GM13976 (cell line): ENCODE results near the gene TNNT2.

ENCODE experiments used
- DNase-seq: peaks from one replicate; pipeline ENCODE4 v3.0.0; 2012; ENCODE audit warnings: low spot score
- in situ Hi-C: fragments of 300-500 bp; cut with MboI; formaldehyde crosslinking; loops from one replicate; pipeline ENCODE4 v1.12.0; 2022; ENCODE audit warnings: low sequenced_read_pairs, mixed read lengths, inconsistent platforms; ENCODE audit not compliant: unreplicated experiment
- TF ChIP-seq, protein P1 (sequence below): IDR thresholded peaks from 2 replicates; pipeline ENCODE4 v1.5.1; 2012; ENCODE audit warnings: borderline replicate concordance, mild to moderate bottlenecking; ENCODE audit not compliant: insufficient read depth; ENCODE audit errors: extremely low read depth, missing control alignments, control extremely low read depth

Gene TNNT2

DNA sequence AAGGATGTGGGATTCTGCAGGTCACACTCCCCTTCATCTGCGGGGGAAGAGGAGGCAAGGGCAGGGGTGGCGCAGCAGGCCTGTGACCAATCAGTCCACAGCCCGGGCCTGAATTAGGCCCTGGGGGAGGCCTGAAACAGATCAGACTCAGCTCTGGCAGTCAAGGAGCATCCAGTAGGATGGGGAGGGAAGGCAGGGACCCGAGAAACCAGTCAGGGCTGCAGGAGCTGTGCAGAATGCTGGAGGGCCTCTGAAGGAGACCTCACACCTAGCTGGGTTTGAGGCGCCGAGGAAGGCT is 12.7 kb downstream of the TNNT2 start:
- in situ Hi-C loops = no loop called here
- TF ChIP-seq, protein P1, sequence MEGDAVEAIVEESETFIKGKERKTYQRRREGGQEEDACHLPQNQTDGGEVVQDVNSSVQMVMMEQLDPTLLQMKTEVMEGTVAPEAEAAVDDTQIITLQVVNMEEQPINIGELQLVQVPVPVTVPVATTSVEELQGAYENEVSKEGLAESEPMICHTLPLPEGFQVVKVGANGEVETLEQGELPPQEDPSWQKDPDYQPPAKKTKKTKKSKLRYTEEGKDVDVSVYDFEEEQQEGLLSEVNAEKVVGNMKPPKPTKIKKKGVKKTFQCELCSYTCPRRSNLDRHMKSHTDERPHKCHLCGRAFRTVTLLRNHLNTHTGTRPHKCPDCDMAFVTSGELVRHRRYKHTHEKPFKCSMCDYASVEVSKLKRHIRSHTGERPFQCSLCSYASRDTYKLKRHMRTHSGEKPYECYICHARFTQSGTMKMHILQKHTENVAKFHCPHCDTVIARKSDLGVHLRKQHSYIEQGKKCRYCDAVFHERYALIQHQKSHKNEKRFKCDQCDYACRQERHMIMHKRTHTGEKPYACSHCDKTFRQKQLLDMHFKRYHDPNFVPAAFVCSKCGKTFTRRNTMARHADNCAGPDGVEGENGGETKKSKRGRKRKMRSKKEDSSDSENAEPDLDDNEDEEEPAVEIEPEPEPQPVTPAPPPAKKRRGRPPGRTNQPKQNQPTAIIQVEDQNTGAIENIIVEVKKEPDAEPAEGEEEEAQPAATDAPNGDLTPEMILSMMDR = no peak
- DNase-seq = no peak

DNA sequence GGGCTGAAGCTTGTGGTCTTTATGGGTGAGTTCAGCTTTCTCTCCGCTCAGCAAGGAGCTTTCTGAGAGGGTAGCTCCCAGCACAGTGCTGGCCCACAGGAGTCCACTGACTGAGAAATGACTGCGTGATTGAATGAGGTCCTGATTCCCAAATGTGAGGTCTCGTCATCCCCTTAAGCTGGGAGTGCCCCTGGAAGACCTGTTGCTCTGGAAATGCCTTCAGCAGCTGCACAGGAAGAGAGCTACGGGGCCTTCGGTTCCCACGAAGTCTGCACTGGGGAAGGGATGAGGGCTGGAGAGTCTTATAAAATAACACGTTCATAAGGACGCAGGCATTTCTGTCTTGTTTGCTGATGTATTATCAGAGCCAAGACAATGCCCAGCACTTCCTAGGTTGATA is 14.0 kb downstream of the TNNT2 start:
- TF ChIP-seq, protein P1 = no peak
- DNase-seq = no peak
- in situ Hi-C loops = no loop called here

DNA sequence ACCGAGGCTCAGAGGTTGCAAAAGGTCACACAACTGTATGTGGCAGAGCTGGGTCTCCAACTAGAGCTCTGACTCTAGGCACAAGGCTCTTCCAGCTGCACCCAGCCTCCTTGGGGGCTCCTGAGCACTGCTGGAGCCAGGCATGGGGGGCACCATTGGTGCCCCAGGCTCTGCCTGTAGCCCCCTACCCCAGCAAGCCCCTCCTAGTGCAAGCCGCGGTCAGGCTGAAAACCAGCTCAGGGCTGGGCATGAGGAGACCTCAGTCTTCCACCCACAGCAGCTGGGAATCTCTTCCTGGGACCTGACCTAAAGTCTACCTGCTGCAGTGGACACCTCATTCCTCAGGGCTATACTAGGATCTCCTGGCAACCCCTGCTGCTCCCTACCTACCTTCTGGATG is 14.6 kb downstream of the TNNT2 start:
- in situ Hi-C loops = no loop called here

DNA sequence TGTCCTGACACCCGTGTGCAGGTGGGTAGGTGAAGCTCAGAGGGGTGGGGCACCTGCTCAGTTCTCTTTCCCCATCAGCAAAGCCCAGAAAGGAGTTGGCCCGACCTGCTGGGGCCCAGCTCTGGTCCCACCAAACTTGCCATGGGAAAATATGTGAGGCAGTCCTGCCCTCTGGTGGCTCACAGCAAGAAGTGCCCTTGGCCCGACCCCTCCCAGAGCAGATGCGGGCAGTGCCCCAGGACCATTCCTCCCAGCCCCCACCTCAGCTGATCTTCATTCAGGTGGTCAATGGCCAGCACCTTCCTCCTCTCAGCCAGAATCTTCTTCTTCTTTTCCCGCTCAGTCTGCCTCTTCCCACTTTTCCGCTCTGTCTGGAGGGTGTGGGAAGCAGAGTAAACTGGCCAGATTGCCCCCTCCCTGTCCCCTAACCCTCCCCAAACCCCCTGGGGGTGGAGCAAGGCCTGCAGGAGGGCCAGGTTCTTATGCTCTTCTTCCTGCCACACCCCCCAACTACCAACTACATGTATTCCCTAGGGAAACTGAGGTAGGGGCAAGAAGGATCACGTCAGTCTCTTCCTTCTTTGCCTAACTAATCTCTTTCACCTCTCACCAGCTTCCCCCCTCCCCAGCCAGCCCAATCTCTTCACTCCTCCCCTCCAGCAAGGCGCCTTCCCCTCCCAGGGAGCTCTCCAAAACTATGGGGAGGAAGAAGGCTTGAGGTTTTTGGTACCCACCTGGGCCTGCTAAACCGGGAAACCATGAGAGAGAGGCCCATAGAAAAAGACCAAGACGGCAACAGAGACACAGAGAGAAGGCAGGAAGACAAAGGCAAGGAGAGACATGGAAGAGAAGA is 15.6 kb downstream of the TNNT2 start:
- peak; percentile 89 for DNase-seq
- TF ChIP-seq, protein P1 = peak; percentile 70
- in situ Hi-C loops = no loop called here

More for the DNA sequence above, 14.6 kb downstream of the TNNT2 start:
- TF ChIP-seq, protein P1 = no peak
- no peak for DNase-seq

DNA sequence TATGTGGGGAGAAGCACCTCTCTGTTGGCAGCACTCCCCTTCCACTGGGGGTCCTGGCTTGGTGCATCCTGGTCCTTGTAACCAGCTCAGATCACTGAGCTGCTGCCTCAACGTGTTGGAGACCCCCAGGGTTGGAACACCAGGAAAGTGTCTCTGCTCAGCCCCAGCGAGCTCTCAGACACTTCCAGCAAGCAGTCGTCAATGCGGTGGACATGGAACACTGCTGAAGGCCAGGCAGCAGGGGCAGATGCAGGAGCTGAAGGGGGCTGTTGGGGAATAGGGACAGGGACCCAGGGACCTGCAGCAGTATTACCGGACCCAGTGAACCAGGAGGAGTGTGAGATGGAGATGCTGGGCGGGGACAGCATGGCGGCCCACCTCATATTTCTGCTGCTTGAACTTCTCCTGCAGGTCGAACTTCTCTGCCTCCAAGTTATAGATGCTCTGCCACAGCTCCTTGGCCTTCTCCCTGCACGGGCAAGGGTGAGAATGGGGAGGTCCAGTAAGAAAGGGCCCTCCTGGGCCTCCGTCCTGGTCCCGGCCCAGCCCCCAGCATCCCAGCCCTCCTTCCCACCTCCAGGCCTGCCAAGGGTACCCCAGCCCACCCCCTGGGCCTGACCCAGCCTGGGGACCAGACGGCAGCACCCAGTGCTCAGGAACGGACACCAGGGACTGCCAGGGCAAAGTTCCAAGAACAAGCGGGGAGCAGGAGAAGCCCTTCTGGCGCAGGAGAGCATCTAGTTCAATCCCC is 16.4 kb downstream of the TNNT2 start:
- TF ChIP-seq, protein P1 = no peak
- no peak for DNase-seq
- in situ Hi-C loops = no loop called here

DNA sequence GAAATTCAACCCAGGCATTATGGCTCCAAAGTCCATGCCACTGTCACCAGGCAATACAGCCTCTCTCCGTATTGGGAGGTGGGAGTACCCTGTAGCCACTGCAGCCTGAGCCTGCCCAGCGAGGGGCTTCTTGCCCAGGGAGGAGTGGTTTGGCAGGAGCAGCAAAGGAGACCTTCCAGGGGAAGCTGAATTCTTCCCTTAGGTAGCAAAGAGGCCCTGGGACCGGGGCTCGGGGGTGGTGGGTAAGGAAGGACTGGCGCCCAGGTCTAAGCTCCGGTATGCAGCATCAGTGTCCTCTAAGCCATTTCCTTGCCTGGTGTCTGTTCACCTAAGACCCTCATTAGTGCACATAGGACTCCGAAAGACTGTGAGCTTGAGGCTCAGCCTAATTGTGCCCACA is 17.0 kb downstream of the TNNT2 start:
- TF ChIP-seq, protein P1 = no peak
- in situ Hi-C loops = no loop called here

More for the DNA sequence above, 17.0 kb downstream of the TNNT2 start:
- no peak for DNase-seq
